Measurements from ENCODE around the gene DMGDH. TPM values are rescaled to one million over a fixed set of nuclear protein-coding genes. Genes with fewer than 3 reads are reported as not detected.

Gene DMGDH
- total RNA-seq, 2 donors from 2014 or later: 1.3 TPM; not detected in 1

DNA sequence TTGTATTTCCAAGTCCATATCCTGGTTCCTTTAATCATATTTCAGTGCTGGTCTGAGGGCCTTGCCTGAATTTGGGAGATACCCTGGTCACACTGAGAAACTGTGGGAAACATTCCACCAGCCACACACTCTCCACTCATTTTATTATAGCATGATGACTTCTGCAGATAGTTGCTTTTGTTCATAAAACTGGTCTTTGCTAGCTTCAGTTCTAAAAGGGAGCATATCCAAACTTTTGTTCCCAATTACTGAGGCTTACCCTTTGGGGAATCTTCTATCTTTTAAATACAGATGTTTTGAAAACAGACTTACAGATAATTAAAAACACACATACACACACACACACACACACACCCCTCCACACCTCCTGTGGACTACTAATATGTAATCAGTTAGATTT lies 21.0 kb downstream of the DMGDH start:
- Mint-ChIP-seq H3K4me1 (ENCODE audit: low read depth in 2 of 2) (no peaks in the 10 kb centered on the region), H3K36me3 (no peaks in the 10 kb centered on the region), H3K9me3 (no peaks in the 10 kb centered on the region), H3K4me3 (no peak overlapping the region), H3K27me3 (peaks cover 19 to 21% of the 10 kb centered on the region in 2 donors), H3K27ac (no peak overlapping the region)
- DNase-seq (ENCODE audit: low spot score) (no peak), ATAC-seq (no peak)

DNA sequence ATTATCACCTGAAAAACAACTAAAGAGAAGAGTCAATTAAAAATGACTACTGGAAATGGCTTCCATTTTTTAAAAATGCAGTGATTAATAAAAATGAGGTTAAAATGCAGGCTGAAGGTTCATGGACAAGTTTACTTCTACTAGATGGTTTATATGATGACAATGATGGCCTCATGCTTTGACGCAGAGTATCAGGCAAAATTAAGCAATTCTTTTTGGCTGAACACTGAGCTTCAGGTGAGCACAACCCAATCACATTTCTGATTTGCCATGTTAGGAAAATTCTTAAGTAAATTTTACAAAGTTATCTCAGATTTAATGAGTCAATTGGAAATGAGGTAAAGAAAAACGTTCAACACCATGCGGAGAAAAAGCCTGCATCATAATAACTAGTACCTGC lies 22.3 kb downstream of the DMGDH start:
- no peak for DNase-seq (ENCODE audit: low spot score)
- no peak overlapping the region for H3K4me3 Mint-ChIP-seq
- H3K27ac Mint-ChIP-seq: no peak overlapping the region
- peaks cover 19 to 21% of the 10 kb centered on the region in 2 donors for H3K27me3 Mint-ChIP-seq
- no peaks in the 10 kb centered on the region for H3K36me3 Mint-ChIP-seq
- H3K4me1 Mint-ChIP-seq (ENCODE audit: low read depth in 2 of 2): no peaks in the 10 kb centered on the region
- no peaks in the 10 kb centered on the region for H3K9me3 Mint-ChIP-seq
- no peak for ATAC-seq

DNA sequence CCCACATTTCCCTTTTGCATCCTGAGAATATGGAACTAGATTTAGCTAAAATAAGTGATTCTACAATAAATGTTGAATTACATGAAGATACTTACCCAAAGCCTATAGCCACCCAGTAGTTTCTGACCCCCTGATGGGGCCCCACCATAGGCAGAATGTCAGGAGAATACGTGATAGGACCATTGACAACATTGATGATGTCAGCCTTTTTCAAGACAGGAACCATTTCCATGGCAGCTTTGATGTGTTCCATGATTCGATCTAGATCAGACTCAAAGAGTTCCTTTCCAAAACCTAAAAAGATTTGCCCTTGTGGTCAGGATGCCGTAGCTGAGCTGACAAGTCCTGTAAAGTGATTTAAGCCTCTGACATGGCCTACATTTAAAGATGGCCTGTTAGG lies 27.3 kb downstream of the DMGDH start:
- ATAC-seq (no peak), DNase-seq (ENCODE audit: low spot score) (no peak)
- no peaks in the 10 kb centered on the region for H3K4me1 Mint-ChIP-seq (ENCODE audit: low read depth in 2 of 2)
- no peak overlapping the region for H3K27ac Mint-ChIP-seq
- H3K4me3 Mint-ChIP-seq: no peak overlapping the region
- peaks cover 0 to 9% of the 10 kb centered on the region in 2 donors for H3K27me3 Mint-ChIP-seq
- no peaks in the 10 kb centered on the region for H3K36me3 Mint-ChIP-seq
- H3K9me3 Mint-ChIP-seq: no peaks in the 10 kb centered on the region

DNA sequence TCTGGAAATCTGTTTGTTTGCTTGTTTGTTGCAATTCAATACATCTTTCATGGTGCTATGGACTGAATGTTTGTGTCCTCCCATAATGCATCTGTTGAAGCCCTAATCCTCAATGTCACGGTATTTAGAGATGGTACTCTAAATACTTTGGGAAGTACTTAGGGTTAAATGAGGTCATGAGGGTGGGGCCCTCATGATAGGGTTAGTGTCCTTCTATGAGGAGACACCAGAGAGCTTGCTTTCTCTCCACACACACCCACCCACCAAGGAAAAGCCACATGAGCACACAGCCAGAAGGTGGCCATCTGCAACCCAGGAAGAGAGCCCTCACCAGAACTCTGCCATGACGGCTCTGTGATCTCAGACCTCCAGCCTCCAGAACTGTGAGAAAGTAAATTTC lies 32.7 kb downstream of the DMGDH start:
- no peaks in the 10 kb centered on the region for H3K9me3 Mint-ChIP-seq
- no peak overlapping the region for H3K4me3 Mint-ChIP-seq
- no peak overlapping the region for H3K27ac Mint-ChIP-seq
- H3K36me3 Mint-ChIP-seq: no peaks in the 10 kb centered on the region
- ATAC-seq (no peak), DNase-seq (ENCODE audit: low spot score) (no peak)
- H3K4me1 Mint-ChIP-seq (ENCODE audit: low read depth in 2 of 2): no peaks in the 10 kb centered on the region
- H3K27me3 Mint-ChIP-seq: peaks cover 0 to 3% of the 10 kb centered on the region in 2 donors

DNA sequence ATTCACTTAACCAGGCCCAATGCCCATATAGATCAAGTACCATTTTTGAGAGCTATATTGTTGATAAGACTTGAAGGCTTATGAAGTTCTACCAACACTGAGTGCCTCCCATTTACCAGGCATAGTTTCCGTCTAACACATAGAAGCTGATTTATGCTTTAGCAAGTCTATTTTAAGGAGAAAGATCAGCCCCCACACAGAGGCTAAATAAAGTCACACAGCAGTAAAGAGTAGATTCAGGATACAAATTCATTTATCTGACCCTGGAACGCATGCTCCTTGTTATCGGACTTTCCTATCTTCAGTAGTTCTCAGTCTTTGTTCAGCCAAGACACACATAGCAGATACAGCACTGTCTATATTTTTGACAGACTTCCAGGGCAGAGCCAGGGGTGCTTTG lies 34.2 kb downstream of the DMGDH start:
- ATAC-seq: no peak
- H3K27ac Mint-ChIP-seq: no peak overlapping the region
- no peaks in the 10 kb centered on the region for H3K9me3 Mint-ChIP-seq
- H3K4me1 Mint-ChIP-seq (ENCODE audit: low read depth in 2 of 2): no peaks in the 10 kb centered on the region
- H3K36me3 Mint-ChIP-seq: no peaks in the 10 kb centered on the region
- DNase-seq (ENCODE audit: low spot score): no peak
- peaks cover 0 to 3% of the 10 kb centered on the region in 2 donors for H3K27me3 Mint-ChIP-seq
- H3K4me3 Mint-ChIP-seq: no peak overlapping the region

DNA sequence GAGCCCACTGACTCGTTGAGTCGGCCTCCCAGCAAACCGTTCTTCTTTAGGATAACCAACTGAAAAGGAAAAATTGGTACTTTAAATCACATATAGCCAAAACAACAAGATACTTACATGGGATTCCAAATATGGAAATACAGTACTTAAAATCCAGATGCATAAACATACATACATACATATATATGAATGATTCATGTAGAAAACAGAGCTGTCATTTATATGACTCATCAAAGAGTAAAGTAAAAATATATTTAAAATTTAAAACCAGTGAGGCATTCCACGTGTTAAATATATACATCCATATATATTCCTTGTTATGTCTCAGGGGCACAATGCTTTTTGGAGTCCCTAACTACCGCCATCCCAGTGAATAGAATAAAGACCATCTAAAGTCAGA lies 36.7 kb downstream of the DMGDH start:
- H3K27me3 Mint-ChIP-seq: peaks cover 0 to 3% of the 10 kb centered on the region in 2 donors
- no peak for ATAC-seq
- no peak for DNase-seq (ENCODE audit: low spot score)
- H3K9me3 Mint-ChIP-seq: no peaks in the 10 kb centered on the region
- no peaks in the 10 kb centered on the region for H3K4me1 Mint-ChIP-seq (ENCODE audit: low read depth in 2 of 2)
- H3K27ac Mint-ChIP-seq: no peak overlapping the region
- H3K36me3 Mint-ChIP-seq: no peaks in the 10 kb centered on the region
- no peak overlapping the region for H3K4me3 Mint-ChIP-seq

DNA sequence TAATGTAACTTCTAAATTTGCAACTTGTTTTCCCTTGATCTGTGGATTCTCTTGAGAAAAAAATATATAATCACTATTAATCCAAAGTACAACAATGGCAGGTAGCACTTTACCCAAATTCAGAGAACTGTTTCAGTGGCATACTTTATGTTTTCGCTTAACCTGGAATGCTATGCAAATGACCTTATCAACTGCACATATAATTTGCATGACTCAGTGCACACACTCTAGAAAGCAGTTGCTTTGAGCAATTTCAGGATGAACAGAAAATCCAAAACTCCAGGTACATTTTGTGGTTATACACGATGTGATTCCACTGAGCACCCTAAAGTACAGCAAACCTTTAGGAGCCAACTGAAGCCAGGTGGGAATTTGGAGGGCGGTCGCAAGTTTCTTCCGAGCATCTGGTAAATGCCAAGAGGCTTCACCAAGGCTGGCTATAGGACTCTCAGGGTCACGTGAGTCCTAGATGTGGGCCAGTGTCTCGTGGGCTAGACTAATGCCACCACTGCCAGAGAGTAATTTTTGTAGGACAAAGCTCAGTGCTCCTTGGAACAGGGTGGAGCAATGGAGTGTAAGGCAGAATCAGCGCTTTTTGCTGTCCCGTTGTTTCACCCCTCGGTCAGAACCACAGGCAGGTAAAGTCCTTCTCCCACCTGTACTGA lies 37.3 kb downstream of the DMGDH start:
- no peaks in the 10 kb centered on the region for H3K9me3 Mint-ChIP-seq
- no peaks in the 10 kb centered on the region for H3K36me3 Mint-ChIP-seq
- H3K4me1 Mint-ChIP-seq (ENCODE audit: low read depth in 2 of 2): no peaks in the 10 kb centered on the region
- peaks cover 3% of the 10 kb centered on the region in 2 donors for H3K27me3 Mint-ChIP-seq
- no peak overlapping the region for H3K4me3 Mint-ChIP-seq
- no peak for DNase-seq (ENCODE audit: low spot score)
- no peak for ATAC-seq
- H3K27ac Mint-ChIP-seq: no peak overlapping the region

DNA sequence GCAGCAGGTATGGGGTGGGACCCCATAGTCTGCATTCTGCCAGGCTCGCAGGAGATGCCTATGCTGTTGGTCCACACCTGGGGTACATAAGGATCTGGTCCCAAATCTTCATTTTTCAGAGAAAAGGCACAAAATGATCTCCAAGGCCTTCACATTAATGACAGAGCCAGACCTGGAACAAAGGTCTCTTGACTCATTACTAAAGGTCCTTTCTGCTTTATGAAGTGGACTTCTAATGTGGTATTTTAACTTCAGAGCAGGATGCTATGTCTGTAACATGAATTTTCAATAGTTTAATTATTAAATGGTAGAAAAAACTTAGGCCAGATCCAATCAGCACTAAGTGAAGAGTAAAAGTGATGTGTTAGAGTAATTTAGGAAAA lies 38.0 kb downstream of the DMGDH start:
- DNase-seq (ENCODE audit: low spot score): no peak
- Mint-ChIP-seq H3K4me3 (no peak overlapping the region), H3K27me3 (peaks cover 9% of the 10 kb centered on the region in 2 donors), H3K36me3 (no peaks in the 10 kb centered on the region), H3K4me1 (ENCODE audit: low read depth in 2 of 2) (no peaks in the 10 kb centered on the region), H3K9me3 (no peaks in the 10 kb centered on the region), H3K27ac (no peak overlapping the region)
- ATAC-seq: no peak

DNA sequence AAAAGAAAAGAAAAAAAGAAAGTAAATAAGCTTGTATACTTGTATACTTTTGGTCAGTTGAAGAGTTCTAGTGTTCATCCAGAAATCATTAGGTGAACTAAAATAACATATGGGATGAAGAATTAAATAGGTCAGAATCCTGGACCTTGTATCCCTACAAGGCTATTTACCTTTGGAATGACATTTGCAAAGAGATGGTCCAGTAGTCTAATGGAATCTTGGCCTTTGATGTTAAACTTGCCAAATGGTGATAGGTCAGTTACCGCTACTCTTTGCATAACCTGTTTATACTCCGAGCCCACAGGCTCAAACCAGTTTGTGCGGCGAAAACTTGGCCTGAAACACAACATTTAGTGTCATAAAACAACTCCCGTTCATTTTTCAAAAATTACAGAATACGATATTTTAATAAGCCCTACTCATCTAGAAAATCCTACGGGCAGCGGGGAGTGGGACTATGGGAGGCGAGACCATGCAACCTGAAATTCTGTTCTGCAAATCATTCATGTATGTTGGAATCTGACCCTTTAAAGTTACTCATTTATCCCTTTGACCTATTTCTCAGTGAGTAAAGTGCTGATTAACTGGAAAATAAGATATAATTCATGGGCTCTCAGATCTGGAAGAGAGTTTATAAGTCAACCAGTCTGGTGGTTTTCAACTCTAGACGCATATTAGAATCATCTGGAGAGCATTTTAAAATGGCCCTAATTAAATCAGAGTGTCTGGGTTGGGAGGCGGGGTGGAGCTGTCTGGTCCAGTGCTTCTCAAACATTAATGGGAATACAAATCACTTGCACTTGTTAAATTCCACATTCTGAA lies 38.6 kb downstream of the DMGDH start:
- H3K36me3 Mint-ChIP-seq: no peaks in the 10 kb centered on the region
- no peaks in the 10 kb centered on the region for H3K4me1 Mint-ChIP-seq (ENCODE audit: low read depth in 2 of 2)
- no peak overlapping the region for H3K4me3 Mint-ChIP-seq
- H3K27ac Mint-ChIP-seq: no peak overlapping the region
- DNase-seq (ENCODE audit: low spot score): no peak
- H3K27me3 Mint-ChIP-seq: peaks cover 12 to 15% of the 10 kb centered on the region in 2 donors
- ATAC-seq: no peak
- no peaks in the 10 kb centered on the region for H3K9me3 Mint-ChIP-seq

DNA sequence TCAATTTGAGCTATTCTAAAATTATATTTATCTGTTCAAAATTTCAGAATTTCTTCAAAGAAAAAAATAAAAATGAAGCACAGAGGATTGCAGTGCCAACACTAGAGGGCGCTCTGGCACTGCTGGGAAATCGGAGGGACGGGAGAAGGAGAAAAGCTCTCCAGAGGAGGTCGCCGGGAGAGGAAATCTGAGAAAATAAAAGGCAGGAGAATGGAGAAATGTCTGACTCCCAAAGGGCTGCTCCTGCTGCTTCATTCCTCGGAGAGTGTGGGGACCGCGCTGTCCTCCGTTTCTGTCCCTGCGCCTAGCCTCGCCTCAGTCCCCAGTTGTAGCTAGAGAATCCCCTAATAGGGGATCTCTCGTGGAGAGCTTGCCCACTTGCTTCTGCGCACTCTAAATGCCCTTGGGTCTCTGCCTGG lies 44.4 kb downstream of the DMGDH start:
- Mint-ChIP-seq H3K4me3 (no peak overlapping the region), H3K4me1 (ENCODE audit: low read depth in 2 of 2) (peaks cover 8 to 14% of the 10 kb centered on the region in 2 donors), H3K27me3 (peaks cover 33 to 58% of the 10 kb centered on the region in 2 donors), H3K36me3 (no peaks in the 10 kb centered on the region), H3K27ac (no peak overlapping the region), H3K9me3 (no peaks in the 10 kb centered on the region)
- DNase-seq (ENCODE audit: low spot score): no peak
- ATAC-seq: no peak

DNA sequence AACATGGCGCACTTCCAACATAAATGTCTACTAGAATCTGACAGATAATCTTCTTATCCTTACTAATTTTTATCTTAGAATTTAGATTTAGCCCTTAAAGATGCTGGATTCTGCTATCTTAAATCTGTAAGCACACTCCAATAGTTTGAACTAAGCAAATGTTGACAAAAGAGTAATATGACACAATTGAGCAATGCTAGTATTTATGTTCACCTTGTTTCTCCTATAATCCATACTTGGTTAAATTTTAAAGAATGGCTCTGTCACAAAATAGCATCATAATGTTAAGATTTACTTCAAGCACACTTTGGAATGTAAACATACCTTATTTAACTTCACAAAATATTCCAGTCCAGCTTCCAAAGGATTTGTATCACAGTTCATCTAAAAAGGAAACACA lies 45.5 kb downstream of the DMGDH start:
- Mint-ChIP-seq H3K36me3 (no peaks in the 10 kb centered on the region), H3K9me3 (no peaks in the 10 kb centered on the region), H3K27me3 (peaks cover 40 to 62% of the 10 kb centered on the region in 2 donors), H3K4me1 (ENCODE audit: low read depth in 2 of 2) (peaks cover 8 to 14% of the 10 kb centered on the region in 2 donors), H3K4me3 (no peak overlapping the region), H3K27ac (no peak overlapping the region)
- ATAC-seq: no peak
- DNase-seq (ENCODE audit: low spot score): no peak

DNA sequence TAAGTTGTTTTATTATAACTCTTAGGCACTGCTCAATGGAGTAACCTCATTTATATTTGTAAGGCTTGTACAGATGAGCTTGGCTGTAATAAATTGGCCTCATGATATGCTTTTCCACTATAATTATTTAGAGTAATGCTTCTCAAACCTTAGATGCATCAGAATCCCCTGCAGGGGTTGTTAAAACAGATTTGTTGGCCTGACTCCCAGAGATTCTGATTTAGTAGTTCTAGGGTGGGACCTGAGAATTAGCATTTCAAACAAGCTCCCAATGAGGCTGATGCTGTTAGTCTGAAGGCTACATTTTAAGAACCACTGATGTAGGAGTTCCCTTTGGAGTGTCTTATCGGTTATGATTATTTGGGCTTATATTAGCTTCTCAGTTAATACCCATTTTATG lies 46.1 kb downstream of the DMGDH start:
- H3K36me3 Mint-ChIP-seq: no peaks in the 10 kb centered on the region
- H3K27me3 Mint-ChIP-seq: peaks cover 41 to 66% of the 10 kb centered on the region in 2 donors
- peaks cover 8 to 14% of the 10 kb centered on the region in 2 donors for H3K4me1 Mint-ChIP-seq (ENCODE audit: low read depth in 2 of 2)
- no peak for DNase-seq (ENCODE audit: low spot score)
- no peak overlapping the region for H3K27ac Mint-ChIP-seq
- ATAC-seq: no peak
- H3K9me3 Mint-ChIP-seq: no peaks in the 10 kb centered on the region
- H3K4me3 Mint-ChIP-seq: no peak overlapping the region

DNA sequence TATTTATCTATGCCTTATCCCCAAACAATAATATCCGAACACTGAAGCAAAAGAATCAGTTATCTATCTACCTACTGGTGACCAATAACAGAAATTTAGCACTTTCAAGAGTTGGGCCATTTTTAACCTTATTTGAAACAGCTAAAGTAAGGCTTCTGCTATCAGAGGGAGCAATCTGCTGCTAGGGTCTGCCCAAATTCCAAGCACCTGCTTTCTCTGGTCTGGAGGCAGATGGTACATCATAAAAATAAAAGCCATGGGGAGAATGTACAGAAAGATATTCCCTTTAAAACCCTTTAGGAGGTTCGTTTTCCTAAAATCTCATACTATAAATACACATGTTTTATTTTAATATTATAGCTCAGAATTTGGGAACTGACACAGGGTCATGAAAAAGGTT lies 46.7 kb downstream of the DMGDH start:
- Mint-ChIP-seq H3K9me3 (no peaks in the 10 kb centered on the region), H3K4me3 (no peak overlapping the region), H3K36me3 (no peaks in the 10 kb centered on the region), H3K27me3 (peaks cover 41 to 66% of the 10 kb centered on the region in 2 donors), H3K4me1 (ENCODE audit: low read depth in 2 of 2) (peaks cover 8 to 14% of the 10 kb centered on the region in 2 donors), H3K27ac (no peak overlapping the region)
- ATAC-seq (no peak), DNase-seq (ENCODE audit: low spot score) (no peak)

DNA sequence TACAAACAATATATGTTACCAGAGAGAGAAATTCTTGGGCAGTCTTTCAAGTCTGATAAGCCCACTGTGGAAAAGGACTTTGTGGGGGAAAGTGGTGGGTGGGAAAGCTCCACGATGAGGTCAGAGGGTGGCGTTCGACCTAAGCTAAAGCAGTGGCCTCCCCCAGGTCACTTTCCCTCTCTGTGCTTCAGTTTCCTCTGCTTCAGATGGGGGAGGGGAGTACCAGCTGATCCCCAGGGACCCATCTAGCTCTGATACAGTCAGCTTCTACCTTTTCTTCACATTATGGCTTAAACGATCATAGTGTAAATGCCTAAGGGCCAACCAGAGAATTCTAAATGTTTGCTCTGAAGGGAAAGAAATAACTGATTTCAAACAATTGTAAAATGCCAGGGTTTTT lies 47.7 kb downstream of the DMGDH start:
- DNase-seq (ENCODE audit: low spot score): no peak
- Mint-ChIP-seq H3K4me3 (no peak overlapping the region), H3K27ac (no peak overlapping the region), H3K27me3 (peaks cover 38 to 68% of the 10 kb centered on the region in 2 donors), H3K4me1 (ENCODE audit: low read depth in 2 of 2) (peaks cover 8 to 14% of the 10 kb centered on the region in 2 donors), H3K9me3 (no peaks in the 10 kb centered on the region), H3K36me3 (no peaks in the 10 kb centered on the region)
- ATAC-seq: no peak

All from natural killer cell treated with Interleukin-12 subunit alpha and Interleukin-12 subunit beta and Interleukin-15 and Interleukin-18, amount 100 ng/mL, for 72 hours (primary cell).